HG03045 (cell line): ENCODE results near the gene PKLR.
A peak's percentile ranks its signal among the peaks of the same experiment; 100 is the strongest.
"Not testable (repeated sequence)": the region's sequence is repeated elsewhere in the genome, so short reads cannot be mapped to it uniquely, and the experiment has no call there.

Source experiments
- ATAC-seq: cut with Tn5 transposase; IDR thresholded peaks from one replicate; pipeline ENCODE4 v1.9.1; 2021; ENCODE audit warnings: mild to moderate bottlenecking, moderate library complexity; ENCODE audit not compliant: unreplicated experiment

PKLR gene

DNA sequence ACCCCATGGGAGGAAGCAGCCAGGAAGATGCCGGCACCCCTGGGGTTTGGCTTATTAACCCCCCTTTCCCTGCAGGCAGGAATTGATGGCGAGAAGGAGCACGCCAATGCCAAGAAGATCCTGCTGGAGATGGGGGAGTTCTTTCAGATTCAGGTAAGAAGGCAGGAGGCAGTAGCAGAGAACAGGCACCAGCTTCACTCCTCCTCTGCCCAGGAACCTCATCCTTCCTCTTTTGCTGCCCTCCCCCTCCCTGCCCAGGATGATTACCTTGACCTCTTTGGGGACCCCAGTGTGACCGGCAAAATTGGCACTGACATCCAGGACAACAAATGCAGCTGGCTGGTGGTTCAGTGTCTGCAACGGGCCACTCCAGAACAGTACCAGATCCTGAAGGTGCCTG, 18.3 kb upstream of the PKLR start:
- no peak for ATAC-seq

DNA sequence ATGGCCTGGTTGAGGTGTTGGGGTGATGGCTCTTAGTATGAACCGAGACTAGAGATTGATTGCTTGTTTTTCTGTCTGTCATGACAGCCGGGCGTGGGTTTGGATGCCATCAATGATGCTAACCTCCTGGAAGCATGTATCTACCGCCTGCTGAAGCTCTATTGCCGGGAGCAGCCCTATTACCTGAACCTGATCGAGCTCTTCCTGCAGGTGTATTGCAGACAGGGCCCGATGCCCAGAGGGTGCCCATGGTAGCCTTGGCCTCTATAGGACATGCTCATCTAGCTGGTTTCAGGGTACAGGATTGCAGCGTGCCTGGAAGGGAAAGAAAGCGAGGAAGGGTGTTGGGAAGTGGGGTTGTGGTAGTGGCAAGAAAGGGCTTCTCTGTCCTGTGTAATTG, 16.8 kb upstream of the PKLR start:
- no peak for ATAC-seq

DNA sequence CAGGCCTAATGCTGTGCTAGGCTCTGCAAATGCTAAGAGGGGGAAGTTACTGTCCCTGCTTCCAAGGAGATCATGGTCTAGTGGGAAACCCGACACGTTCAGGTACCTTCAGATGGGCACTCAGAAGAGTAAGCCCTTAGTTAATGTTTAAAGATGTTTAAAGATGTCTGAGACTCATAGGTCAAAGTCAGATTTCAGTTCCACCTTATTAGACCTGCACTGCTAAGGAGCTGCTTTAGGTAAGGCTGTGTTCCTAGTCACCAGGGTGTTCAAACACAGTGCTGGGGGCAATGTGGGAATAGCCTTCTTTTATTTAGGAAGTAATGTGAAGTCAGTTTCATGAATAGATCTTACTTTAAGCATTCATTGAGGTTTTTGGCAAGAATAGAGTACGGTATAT, 15.7 kb upstream of the PKLR start:
- ATAC-seq = no peak

DNA sequence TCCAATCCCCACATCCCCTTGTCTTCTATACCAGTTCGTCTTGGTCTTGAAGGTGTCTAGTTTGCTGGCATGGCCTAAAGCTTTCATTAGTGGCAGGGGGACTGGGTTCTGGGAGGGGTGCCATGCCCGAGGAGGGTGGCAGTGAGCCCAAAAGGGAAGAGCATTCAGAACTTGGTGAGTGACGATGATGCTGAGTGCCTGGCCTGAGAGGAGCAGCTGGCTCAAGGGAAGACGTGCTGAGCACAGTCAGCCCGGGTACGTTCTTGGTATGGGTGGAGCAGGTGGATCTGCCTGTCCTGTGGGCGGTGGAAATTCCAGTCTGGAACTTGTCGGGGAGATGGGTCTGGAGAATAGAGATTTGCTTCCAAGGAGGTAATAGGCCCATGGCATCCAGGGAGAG, 12.0 kb upstream of the PKLR start:
- ATAC-seq = no peak

DNA sequence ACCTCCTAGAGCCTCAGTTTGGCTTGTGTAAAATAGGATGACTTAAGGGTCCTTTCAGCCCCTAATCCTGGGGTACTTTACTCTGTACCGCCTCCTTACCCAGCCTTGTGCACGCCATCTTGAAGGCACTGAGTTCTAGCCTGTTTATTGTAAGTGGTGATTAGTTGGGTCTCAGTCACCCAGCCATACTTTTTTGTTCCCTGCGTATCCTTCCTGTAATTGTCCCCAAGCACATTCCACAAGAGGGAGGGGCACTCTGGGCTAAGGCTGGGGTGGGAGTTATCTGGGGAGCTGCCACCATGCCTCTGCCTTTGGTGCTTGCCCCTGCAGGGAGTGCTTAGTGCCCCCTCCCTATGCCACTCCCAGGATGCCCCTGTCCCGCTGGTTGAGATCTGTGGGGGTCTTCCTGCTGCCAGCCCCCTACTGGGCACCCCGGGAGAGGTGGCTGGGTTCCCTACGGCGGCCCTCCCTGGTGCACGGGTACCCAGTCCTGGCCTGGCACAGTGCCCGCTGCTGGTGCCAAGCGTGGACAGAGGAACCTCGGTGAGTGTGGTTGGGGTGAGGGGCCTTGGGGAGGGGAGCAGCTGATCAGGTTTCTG, 8.3 kb upstream of the PKLR start:
- no peak for ATAC-seq

DNA sequence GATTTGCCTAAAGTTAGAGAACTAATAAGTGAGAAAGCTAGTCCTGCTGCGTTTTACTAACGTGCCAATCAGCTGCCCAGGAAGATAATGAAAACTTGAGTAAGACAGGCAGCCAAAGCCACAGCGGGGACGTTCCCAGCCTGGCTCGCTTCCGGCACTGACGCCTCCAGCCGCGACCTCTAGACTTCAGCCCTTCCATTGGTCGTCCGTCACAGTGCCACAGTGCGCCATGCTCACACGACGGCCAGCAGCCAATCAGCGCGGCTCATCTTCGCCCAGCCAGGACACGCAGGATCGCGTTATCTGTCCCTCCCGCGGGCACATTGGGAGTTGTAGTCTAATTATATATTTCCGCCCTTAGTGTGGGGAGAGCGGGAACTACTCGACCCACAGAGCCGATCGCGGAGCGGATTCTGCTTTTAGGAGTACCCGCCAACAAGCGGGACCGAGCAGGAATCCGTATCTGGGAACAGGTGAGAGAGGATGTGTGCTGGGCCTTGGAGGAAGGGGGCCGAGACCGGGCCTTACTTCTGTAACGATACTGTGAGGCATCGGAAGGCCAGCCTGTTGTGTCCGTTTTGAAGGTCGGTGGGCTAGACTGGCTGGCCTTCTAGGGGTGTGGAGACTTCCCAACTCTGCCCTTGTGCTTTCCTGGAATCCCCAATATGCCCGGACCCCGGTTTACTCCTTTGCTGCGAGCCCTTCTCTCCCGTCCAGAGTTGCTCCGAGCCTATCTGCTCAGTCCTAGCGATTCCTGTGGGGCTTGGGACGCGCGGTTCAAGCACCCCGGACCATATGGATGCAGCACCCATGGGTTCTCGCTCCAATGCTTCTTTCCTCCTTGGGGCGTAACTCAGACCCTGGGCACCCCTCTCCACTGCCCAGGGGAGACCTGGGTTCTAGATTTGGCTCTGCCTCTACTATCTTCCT, 7.5 kb upstream of the PKLR start, which contains the start of gene FDPS:
TSS of gene FDPS (plus strand) at position 374 of the 930 bp plus-strand sequence. CDS start 924 bp downstream, outside the sequence.
- ATAC-seq = peak; percentile 95

DNA sequence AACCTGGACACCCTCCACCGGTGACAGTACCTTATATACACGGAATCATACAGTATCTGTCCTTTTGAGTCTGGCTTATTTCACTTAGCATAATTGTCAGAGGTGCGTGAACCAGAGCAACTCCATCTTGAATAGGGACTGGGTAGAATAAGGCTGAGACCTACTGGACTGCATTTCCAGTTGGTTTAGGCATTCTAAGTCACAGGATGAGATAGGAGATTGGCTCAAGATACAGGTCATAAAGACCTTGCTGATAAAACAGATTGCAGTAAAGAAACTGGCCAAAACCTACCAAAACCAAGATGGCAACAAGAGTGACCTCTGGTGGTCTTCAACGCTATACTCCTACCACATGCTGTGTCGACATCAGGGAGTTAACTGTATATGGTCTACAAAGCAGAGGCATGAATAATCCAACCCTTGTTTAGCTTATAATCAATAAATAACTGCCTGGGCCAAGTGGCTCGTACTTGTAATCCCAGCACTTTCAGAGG, 6.1 kb upstream of the PKLR start:
- no peak for ATAC-seq

DNA sequence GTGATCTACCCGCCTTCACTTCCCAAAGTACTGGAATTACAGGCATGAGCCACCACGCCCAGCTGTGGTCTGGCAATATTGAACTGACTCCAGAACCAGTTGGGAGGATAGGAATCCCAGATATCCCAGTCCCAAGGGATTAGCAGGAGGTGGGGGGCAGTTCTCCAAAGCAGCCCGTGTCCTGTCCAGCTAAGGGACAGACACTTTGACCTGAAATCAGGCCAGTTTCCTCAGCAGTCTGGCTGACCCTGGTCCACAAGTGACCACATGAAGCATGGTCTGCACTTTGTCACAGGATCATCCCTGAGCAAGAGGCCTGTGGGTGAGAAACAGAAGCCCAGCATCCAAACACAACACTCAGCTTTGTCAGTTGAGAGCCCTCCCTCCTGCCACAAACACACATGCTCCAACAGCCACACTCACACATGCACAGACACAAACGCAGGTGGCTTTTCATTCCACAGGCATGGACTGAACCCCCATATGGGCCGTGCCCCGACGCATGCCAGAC, 4.7 kb upstream of the PKLR start:
- no peak for ATAC-seq

DNA sequence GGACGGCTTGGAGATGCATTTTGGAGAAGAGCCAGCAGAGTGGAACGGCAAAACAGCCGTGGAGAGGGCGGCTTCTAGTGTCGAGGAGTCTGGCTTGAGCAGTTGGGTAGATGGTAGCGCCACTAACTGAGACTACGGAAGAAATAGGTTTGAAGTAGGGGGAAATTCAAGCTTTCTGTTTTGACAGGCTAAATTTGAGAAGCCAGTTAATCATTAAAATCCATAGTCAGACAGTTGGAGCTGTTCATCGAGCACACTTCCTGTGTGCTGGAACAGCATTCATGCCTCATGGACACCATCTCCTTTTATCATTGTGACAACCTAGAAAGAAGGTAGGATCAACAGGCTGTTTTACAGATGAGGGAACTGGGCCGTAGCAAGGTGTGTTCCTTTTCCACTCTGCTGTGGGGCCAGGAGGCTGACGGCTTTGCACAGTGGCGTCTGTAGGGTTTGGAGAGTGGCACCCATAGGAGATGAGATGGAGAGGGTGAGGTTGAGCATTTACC, 3.4 kb upstream of the PKLR start:
- no peak for ATAC-seq

DNA sequence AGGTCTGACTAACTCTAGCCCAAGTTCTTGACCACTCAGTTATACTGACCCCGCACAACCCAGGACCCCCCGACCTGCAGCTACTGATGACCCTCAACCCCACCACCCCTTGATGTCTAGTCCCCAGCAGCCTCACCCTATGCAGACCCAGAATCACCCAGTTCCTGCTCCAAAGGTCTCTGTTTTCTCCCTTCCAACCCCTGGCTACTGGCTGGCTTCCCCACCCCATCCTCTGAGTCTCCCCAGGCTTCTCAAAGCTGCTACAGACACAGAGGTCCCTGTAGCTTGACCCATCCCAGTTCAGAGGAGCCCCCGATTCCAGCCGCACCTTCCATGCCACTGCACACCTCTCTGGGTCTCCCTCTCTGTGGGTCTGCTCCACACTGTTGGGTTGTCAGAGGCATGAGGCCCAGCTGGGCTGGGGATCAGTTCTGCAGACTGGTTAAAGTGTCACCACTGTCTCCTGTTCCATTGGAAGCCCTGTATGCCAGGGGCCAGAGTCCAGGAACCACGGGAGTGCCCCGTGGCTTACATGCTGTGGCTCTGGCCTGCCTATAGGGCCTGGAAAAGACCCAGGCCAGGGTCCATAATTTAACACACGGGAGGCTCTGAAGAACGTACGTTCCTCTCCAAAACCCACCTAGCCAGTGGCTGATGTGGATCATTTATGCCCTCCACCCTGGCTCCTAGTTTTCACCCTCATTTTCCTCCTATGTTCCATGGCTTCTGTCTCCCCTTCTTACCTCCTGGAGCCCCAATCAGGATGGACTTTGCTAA, 497 bp downstream of the PKLR start:
- no peak for ATAC-seq

DNA sequence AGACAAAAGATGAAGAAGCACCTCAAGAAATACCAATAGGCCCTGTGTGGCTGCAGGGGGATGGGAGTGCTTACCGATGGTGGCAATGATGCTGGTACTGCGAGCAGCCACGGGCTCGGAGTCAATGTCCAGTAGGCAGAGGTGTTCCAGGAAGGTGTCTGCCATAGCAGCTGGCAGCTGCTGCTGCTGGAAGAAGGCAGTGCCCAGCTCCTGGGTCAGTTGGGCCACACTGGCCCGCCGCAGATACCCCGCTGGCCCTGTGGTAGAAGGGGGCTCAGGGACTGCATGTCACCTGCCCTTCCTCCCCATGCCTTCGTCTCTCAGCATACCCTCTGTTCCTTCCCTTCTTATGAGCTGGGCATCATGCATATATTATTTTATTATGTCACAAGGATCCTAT, 1.2 kb downstream of the PKLR start:
- no peak for ATAC-seq

DNA sequence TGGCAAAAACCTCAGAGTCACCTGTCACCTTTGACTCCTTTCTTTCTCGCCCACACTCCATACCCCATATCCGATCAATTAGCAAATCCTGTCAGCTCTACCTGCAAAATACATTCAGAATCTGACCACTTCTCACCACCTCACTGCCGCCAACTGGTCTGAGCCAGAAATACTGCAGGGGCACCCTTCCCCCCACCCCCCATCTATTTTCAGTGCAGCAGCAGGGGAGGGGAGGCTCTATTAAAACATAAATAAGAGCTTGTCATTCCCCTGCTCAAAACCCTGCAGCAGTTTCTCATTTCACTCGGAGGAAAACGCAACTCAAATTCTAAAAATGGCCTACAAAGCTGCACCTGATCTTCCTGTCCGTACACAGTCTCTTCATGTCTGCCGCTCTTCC, 3.9 kb downstream of the PKLR start:
- ATAC-seq = no peak

DNA sequence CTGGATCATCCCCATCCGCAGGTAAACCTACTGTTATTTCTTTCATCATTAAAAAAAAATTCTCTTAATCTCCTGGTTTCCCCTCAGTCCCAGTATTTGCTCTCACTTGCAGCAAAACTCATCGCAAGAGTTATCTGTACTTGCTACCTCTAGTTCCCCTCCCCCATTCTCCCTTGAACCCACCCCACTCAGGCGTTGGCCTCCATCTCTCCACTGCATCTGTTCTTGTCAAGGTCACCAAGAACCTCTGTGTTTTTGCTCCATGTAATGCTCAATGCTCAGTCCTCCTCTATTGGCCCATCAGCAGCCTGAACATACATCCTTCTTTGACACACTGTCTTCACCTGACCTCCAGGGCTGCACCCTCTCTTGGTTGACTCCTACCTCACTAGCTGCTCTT, 4.6 kb downstream of the PKLR start:
- ATAC-seq = no peak

DNA sequence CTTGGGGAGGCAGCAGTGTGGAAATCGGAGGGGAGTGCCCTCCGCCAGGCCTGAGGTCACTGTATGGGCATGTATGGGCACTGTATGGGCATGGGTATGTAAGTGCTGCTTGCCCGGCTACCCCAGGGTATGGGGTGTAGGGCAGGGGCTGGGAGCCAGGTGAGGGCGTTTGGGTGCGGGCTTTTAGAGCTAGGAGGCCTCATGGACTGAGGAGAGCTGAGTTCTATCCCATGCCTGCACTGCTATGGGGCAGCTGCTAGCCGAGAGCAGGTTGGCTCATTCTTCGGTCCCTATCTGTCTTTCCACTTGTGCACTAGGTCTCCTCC, 5.3 kb downstream of the PKLR start:
- no peak for ATAC-seq

DNA sequence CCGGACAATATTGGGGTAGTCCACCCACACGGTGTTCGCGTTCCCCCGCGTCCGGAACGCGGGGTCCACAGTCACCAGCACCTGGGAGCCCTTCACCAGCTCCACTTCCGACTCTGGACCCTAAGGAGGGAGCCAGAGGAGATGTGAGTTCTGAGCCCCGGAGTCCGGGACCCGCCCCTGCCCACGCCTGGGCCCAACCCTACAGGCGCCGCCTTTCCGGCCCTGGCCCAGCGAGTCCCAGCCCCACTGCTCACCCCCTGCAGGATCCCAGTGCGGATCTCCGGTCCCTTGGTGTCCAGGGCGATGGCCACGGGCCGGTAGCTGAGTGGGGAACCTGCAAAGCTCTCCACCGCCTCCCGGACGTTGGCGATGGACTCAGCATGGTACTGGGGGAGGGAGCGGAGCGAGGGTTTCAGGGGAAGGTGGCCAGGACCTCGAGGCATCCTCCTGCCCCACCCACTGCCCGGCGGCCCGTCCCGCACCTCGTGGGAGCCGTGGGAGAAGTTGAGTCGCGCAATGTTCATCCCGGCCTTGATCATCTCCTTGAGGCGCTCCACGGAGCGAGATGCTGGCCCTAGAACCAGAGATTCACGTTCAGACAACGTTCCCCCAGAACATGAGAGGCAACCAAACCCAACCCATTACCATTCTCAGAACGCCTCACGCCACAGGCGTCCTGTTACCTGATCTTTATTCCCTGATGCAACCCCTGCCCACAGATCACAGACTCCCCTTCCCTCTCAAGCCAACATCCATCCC, 5.9 kb downstream of the PKLR start:
- ATAC-seq = no peak

DNA sequence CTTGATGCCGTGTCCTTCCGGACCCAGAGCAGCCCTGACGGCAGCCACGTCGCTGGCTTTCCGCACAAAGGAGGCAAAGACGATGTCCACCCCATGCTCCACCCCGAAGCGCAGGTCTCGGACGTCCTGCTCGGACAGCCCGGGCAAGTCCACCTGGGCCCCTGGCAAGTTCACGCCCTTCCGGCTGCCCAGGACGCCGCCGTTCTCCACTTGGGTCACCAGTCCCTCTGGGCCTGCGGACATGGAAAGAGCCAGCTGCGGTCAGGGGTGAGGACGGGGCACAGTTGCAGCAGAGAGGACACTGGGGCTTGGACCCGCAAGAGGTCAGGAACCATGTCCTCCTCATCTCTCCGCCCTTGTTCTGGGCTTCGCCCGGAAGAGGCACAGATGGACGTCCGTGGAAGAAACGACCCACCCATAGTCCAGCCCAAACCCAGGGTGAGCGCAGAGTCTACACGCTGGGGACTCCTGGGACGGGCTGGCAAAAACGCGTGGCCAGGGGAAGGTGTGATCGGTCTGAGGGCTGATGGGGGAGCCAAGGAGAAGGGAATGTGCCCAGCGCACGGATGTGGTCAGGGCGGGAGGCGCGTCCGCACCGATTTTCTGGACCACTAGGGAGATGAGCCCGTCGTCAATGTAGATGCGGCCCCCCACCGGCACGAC, 6.6 kb downstream of the PKLR start:
- ATAC-seq = no peak

DNA sequence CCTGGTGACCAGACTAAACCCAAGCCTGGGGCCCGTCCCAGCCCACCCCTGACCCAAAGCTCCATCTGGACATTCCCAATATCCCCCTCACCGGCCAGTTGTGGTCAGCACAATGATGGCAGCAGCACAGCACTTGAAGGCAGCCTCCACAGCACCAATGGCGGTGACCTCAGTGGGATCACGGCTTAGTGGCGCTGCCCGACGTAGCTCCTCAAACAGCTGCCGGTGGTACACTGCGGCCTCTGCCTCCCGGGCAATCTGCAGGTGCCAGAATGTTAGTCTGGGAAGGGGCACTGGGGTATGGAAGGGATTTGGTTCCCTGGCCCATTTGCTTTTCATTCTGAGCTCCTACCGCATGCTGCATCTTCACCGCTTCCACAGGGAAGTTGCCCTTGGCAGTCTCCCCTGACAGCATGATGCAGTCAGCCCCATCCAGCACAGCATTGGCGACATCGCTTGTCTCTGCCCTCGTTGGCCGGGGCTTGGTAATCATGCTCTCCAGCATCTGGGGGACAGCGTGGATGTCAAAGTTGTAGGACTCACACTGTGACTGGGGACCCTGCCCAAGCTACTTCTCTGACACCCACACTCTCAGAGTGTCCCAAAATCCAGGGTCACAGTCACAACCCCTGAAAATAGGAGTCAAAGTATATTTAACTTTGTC, 8.0 kb downstream of the PKLR start:
- no peak for ATAC-seq

DNA sequence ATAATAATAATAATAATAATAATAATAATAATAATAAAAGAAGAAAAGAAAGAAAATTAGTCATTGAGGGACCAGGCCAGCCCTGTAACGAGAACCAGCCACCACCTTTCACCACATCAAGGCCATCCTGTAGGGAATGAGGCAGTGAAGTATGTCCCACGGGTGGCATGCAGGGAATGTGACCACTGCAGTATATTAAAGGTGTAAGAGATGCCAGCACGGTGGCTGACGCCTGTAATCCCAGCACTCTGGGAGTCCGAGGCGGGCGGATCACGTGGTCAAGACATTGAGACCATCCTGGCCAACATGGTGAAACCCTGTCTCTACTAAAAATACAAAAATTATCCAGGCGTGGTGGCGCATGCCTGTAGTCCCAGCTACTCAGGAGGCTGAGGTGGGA, 10.2 kb downstream of the PKLR start:
- ATAC-seq = not testable (repeated sequence)

DNA sequence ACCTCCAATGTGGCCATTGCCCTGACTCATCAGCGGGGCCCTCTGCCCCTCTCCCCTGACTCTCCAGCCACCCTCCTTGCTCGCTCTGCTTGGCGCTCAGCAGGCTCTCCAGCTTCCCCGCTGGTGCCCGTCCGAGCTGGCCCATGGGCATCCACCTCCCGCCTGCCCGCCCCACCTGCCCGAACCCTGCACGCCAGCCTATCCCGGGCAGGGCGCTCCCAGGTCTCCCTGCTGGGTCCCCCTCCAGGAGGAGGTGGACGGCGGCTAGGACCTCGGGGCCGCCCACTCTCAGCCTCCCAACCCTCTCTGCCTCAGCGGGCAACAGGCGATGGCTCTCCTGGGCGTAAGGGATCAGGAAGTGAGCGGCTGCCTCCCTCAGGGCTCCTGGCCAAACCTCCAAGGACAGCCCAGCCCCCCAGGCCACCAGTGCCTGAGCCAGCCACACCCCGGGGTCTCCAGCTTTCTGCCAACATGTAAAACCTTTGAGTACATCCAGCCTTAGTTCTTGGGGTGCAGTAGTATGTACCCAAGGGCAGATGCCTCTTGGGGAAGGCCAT, 13.2 kb downstream of the PKLR start:
- no peak for ATAC-seq
